SH-SY5Y (cell line): ENCODE measurements around the gene CDK6.

ENCODE experiments used
- GATA2 ChIP-seq: IDR thresholded peaks from 2 replicates; pipeline ENCODE4 v1.6.1; 2011; ENCODE audit warnings: mild to moderate bottlenecking, low read depth, low read length
- GATA3 ChIP-seq: IDR thresholded peaks from 2 replicates; pipeline ENCODE4 v1.6.1; 2011; ENCODE audit warnings: low read depth, mild to moderate bottlenecking, low read length, moderate library complexity

- TF ChIP-seq GATA2: no peak
- no peak for TF ChIP-seq GATA3
Observed at GRCh38 chr7:92584953-92585352, 251.4 kb downstream of the CDK6 start.
